Measurements from ENCODE around the gene AUTS2.

DNA sequence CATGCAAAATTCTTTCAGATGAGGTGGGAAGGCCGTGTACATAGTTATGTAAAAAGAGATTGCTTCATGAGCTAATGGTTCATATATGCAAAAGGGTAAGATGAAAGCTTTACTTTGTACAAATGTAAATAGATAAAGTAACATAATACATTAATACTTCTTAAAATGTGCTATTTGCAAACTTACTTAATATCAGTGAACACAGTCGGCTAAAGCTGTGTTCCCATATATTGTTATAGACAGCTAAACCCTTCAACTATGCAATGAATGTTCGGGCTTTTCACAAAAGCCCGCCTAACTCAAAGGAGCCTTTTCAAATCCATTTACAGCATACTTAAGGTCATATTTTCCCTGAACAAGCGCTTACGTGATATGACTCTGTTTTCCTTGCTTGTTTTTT lies 1193.1 kb downstream of the AUTS2 start:
- no peak for TF ChIP-seq CTCF (IDR thresholded peaks at IDR 0.05)
- no peak for TF ChIP-seq POLR2AphosphoS5 (IDR thresholded peaks at IDR 0.05)
- no peak for TF ChIP-seq POLR2A (IDR thresholded peaks at IDR 0.05)

All from breast epithelium (tissue), 3 donors.